SJCRH30 (cell line): ENCODE results near the gene HIC2. TPM values are rescaled to one million over a fixed set of nuclear protein-coding genes. Genes with fewer than 3 reads are reported as not detected.
A peak's percentile ranks its signal among the peaks of the same experiment; 100 is the strongest.
"Not testable (repeated sequence)": the region's sequence is repeated elsewhere in the genome, so short reads cannot be mapped to it uniquely, and the experiment has no call there.

ENCODE experiments used
- DNase-seq, 2 experiments: peaks; one replicate each; pipeline ENCODE4 v3.0.0-alpha.2; 2015 to 2020
- H3K27ac ChIP-seq: fragments of 250-450 bp; sonication (Bioruptor Pico); 2 replicates; pipeline ENCODE4 v1.5.1; 2020; ENCODE audit warnings: mild to moderate bottlenecking, moderate library complexity
- H3K27me3 ChIP-seq: fragments of 250-450 bp; sonication (Bioruptor Pico); 2 replicates; pipeline ENCODE4 v1.5.1; 2020; ENCODE audit warnings: mild to moderate bottlenecking, moderate library complexity
- H3K36me3 ChIP-seq: fragments of 250-450 bp; sonication (Bioruptor Pico); 2 replicates; pipeline ENCODE4 v1.5.1; 2020; ENCODE audit warnings: mild to moderate bottlenecking, moderate library complexity
- H3K4me1 ChIP-seq: fragments of 250-450 bp; sonication (Bioruptor Pico); 2 replicates; pipeline ENCODE4 v1.5.1; 2020; ENCODE audit warnings: mild to moderate bottlenecking, moderate library complexity
- H3K4me3 ChIP-seq: fragments of 250-450 bp; sonication (Bioruptor Pico); 2 replicates; pipeline ENCODE4 v1.5.1; 2020; ENCODE audit warnings: mild to moderate bottlenecking, moderate library complexity
- H3K9me3 ChIP-seq: fragments of 250-450 bp; sonication (Bioruptor Pico); replicated peaks from 2 replicates; pipeline ENCODE4 v1.5.1; 2020; ENCODE audit warnings: mild to moderate bottlenecking, moderate library complexity
- total RNA-seq: library from RNA; depleted of rRNA; stranded (reverse); fragments of >200 nt; shearing (Covaris generic); gene quantifications from 2 replicates; pipeline ENCODE4 v1.2.3, GENCODE V29; 2014

HIC2 gene
- total RNA-seq, 1 experiment from 2014 or later = 21.5 TPM

- Histone ChIP-seq H3K27ac (no peak overlapping the region), H3K27me3 (no peaks in the 10 kb centered on the region), H3K9me3 (no peaks in the 10 kb centered on the region), H3K4me1 (peaks cover 3% of the 10 kb centered on the region; the same call in 1 of the 2 replicates), H3K4me3 (no peak overlapping the region), H3K36me3 (0 out of 2 replicates have a peak, but pooled peaks cover 2% of the 10 kb centered on the region)
- DNase-seq = peak in 1 of 2 experiments; percentile 1
Observed at GRCh38 chr22:21451545-21452520, 34.7 kb downstream of the HIC2 start.

- not testable (repeated sequence) for H3K9me3 ChIP-seq, H3K27ac ChIP-seq, H3K4me3 ChIP-seq, H3K27me3 ChIP-seq, H3K4me1 ChIP-seq, H3K36me3 ChIP-seq
- peak in 1 of 2 experiments; percentile 0 for DNase-seq
Observed at GRCh38 chr22:21452666-21453065, 35.5 kb downstream of the HIC2 start.

GRCh38 chr22:21454998-21455333, 37.8 kb downstream of the HIC2 start:
- not testable (repeated sequence) for H3K27ac ChIP-seq, H3K4me3 ChIP-seq, H3K36me3 ChIP-seq, H3K9me3 ChIP-seq, H3K4me1 ChIP-seq, H3K27me3 ChIP-seq, DNase-seq

DNA sequence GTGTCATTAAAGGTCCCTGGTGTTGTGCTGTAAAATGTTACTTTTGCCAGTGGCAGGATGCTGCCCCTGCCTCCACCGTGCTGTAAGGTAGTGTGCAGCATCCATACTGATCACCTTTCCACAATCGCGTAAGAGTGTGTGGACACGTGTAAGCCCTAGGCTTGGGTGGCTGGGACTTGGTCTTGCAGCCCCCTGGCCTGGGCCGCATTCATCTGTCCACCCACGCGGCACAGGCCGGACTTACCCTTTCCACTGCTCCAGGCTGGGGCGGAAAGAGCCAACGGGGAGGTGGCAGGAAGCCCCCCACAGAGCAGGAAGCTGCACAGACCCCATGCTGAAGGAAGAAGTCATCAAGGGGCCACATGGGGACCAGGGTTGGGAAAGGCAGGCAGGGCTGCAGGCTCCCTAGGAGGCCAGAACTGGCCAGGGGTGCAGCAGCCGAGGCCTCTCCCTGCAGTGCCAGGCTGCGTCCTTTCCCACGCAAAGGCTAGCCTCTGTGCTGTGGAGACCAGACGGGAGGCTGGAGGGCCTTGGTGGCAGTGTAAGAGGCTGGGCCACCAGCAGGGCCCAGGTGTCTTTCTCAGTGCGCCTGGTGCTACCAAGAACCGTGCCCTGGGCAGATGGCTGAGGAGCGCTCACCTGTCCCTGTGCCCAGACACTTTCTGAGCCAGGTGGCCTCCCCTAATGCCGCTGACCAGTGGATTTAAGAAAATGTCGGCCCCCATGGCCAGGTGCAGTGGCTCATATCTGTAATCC, 38.3 kb downstream of the HIC2 start:
- DNase-seq = peak in 1 of 2 experiments; percentile 2
- Histone ChIP-seq H3K4me1 (no peaks in the 10 kb centered on the region), H3K27ac (no peak overlapping the region), H3K4me3 (no peak overlapping the region), H3K9me3 (no peaks in the 10 kb centered on the region), H3K36me3 (no peaks in the 10 kb centered on the region), H3K27me3 (no peaks in the 10 kb centered on the region)

GRCh38 chr22:21457023-21457787, 40.0 kb downstream of the HIC2 start:
- Histone ChIP-seq H3K4me3 (no peak overlapping the region), H3K9me3 (no peaks in the 10 kb centered on the region), H3K36me3 (no peaks in the 10 kb centered on the region), H3K27ac (no peak overlapping the region), H3K27me3 (no peaks in the 10 kb centered on the region), H3K4me1 (no peaks in the 10 kb centered on the region)
- peak in 1 of 2 experiments; percentile 1 for DNase-seq

- not testable (repeated sequence) for H3K4me1 ChIP-seq, DNase-seq, H3K4me3 ChIP-seq, H3K36me3 ChIP-seq, H3K27me3 ChIP-seq, H3K27ac ChIP-seq, H3K9me3 ChIP-seq
Observed at GRCh38 chr22:21462672-21463071, 45.5 kb downstream of the HIC2 start.

- not testable (repeated sequence) for H3K27ac ChIP-seq, DNase-seq, H3K4me1 ChIP-seq, H3K4me3 ChIP-seq, H3K36me3 ChIP-seq, H3K9me3 ChIP-seq, H3K27me3 ChIP-seq
Observed at GRCh38 chr22:21467337-21468193, 50.4 kb downstream of the HIC2 start, which contains the start of gene TMEM191C. TMEM191C (plus strand) TSS chr22:21467387; CDS start chr22:21467460, 73 bp downstream.

GRCh38 chr22:21468194-21469096, 51.3 kb downstream of the HIC2 start:
- not testable (repeated sequence) for DNase-seq, H3K9me3 ChIP-seq, H3K27ac ChIP-seq, H3K36me3 ChIP-seq, H3K4me1 ChIP-seq, H3K4me3 ChIP-seq, H3K27me3 ChIP-seq

- H3K36me3 ChIP-seq, H3K4me1 ChIP-seq, DNase-seq: not testable (repeated sequence)
Observed at GRCh38 chr22:21469097-21469994, 52.2 kb downstream of the HIC2 start.

GRCh38 chr22:21472984-21473383, 55.8 kb downstream of the HIC2 start:
- not testable (repeated sequence) for H3K4me3 ChIP-seq, H3K9me3 ChIP-seq, H3K27me3 ChIP-seq, H3K27ac ChIP-seq, H3K4me1 ChIP-seq, H3K36me3 ChIP-seq, DNase-seq

More at GRCh38 chr22:21469097-21469994, 52.2 kb downstream of the HIC2 start:
- H3K27ac ChIP-seq, H3K9me3 ChIP-seq, H3K4me3 ChIP-seq, H3K27me3 ChIP-seq: not testable (repeated sequence)

- not testable (repeated sequence) for DNase-seq, H3K27me3 ChIP-seq
Observed at GRCh38 chr22:21473664-21474063, 56.5 kb downstream of the HIC2 start.

GRCh38 chr22:21484039-21484438, 66.9 kb downstream of the HIC2 start:
- H3K9me3 ChIP-seq, H3K4me3 ChIP-seq, DNase-seq, H3K4me1 ChIP-seq, H3K27me3 ChIP-seq, H3K36me3 ChIP-seq, H3K27ac ChIP-seq: not testable (repeated sequence)

More at GRCh38 chr22:21473664-21474063, 56.5 kb downstream of the HIC2 start:
- not testable (repeated sequence) for H3K9me3 ChIP-seq, H3K4me1 ChIP-seq, H3K4me3 ChIP-seq, H3K27ac ChIP-seq, H3K36me3 ChIP-seq
